Upper lobe of left lung (tissue), 6 donors: ENCODE data around the gene IGF2R. TPM values are rescaled to one million over a fixed set of nuclear protein-coding genes. Genes with fewer than 3 reads are reported as not detected.

Experiments used
- ATAC-seq, 2 donors: fragments of 200-7000 bp; cut with Tn5 transposase; one replicate each; pipeline ENCODE4 v1.9.1; 2022; ENCODE audit warnings: mild to moderate bottlenecking in 2 of 2, moderate library complexity in 2 of 2; ENCODE audit not compliant: low FRiP score in 2 of 2
- DNase-seq, 2 donors: peaks; one replicate each; pipeline ENCODE4 v3.0.0-alpha.2; 2019 to 2020
- H3K27ac ChIP-seq, 4 donors: fragments of 200-600 bp; sonication (generic); one replicate each; pipeline ENCODE4 v1.5.1; 2016 to 2019
- H3K27me3 ChIP-seq, 4 donors: fragments of 200-600 bp; sonication (generic); one replicate each; pipeline ENCODE4 v1.5.1; 2017 to 2019
- H3K36me3 ChIP-seq, 4 donors: fragments of 200-600 bp; sonication (generic); one replicate each; pipeline ENCODE4 v1.5.1; 2016 to 2019
- H3K4me1 ChIP-seq, 4 donors: fragments of 200-600 bp; sonication (generic); one replicate each; pipeline ENCODE4 v1.5.1; 2018 to 2019
- H3K4me3 ChIP-seq, 4 donors: fragments of 200-600 bp; sonication (generic); one replicate each; pipeline ENCODE4 v1.5.1; 2017 to 2019; ENCODE audit warnings: mild to moderate bottlenecking in 2 of 4, moderate library complexity in 1 of 4
- H3K9me3 ChIP-seq, 4 donors: fragments of 200-600 bp; sonication (generic); one replicate each; pipeline ENCODE4 v1.5.1; 2018 to 2019
- EP300 ChIP-seq, 4 donors: sonication (generic); formaldehyde crosslinking; IDR thresholded peaks; one replicate each; pipeline ENCODE4 v1.5.1; 2017; ENCODE audit warnings: antibody characterized with exemption in 4 of 4, control low read depth in 2 of 4
- POLR2A ChIP-seq, 4 donors: fragments of 450-650 bp; IDR thresholded peaks; one replicate each; pipeline ENCODE4 v1.5.1; 2016 to 2017; ENCODE audit warnings: antibody characterized with exemption in 4 of 4, mild to moderate bottlenecking in 2 of 4
- POLR2AphosphoS5 ChIP-seq, 2 donors: sonication (generic); formaldehyde crosslinking; IDR thresholded peaks; one replicate each; pipeline ENCODE4 v1.5.1; 2017; ENCODE audit warnings: antibody characterized with exemption in 2 of 2
- WGBS, 2 donors: methylation state at CpG; one replicate each; pipeline ENCODE4 v1.1.5; 2017 to 2018; 5-methylcytosine and 5-hydroxymethylcytosine counted together
- total RNA-seq, 6 donors: library from RNA; depleted of rRNA in 4 of 6; stranded (reverse); fragments of >200 nt in 4 of 6; gene quantifications; one replicate each; pipeline versions ENCODE4 v1.1.0 to v1.2.1, GENCODE V29; 2016 to 2021
- TF ChIP-seq, protein P1 (sequence below), 6 experiments: fragments of 450-650 bp in 4 of 6; fragments of 200-600 bp in 2 of 6; sonication (generic) in 2 of 6; IDR thresholded peaks; one replicate each; pipeline ENCODE4 v1.5.1; 2016 to 2019; ENCODE audit warnings: antibody characterized with exemption in 6 of 6
- donor health status: DM: no; HTN: no; CAD: no; lungs with moderate emphysema.
- donor health status: DM: no; HTN: yes; CAD: no; lungs with severe emphysema.

IGF2R gene
- total RNA-seq, 6 donors from 2014 or later, result 103 to 150 (median 128) TPM

- Histone ChIP-seq H3K9me3 (no peaks in the 10 kb centered on the region), H3K4me1 (peaks cover 0 to 16% (median 10%) of the 10 kb centered on the region in 4 donors), H3K36me3 (peaks cover 21 to 60% (median 44%) of the 10 kb centered on the region in 4 donors), H3K4me3 (no peak overlapping the region), H3K27me3 (no peaks in the 10 kb centered on the region), H3K27ac (no peak overlapping the region)
- 95% methylated on average over 20 of the region's 20 CpGs for whole genome bisulfite sequencing, 2 donors
- TF ChIP-seq POLR2AphosphoS5 (IDR thresholded peaks at IDR 0.05) (no peak), EP300 (IDR thresholded peaks at IDR 0.05) (no peak), POLR2A (IDR thresholded peaks at IDR 0.05) (no peak)
- TF ChIP-seq, protein P1, sequence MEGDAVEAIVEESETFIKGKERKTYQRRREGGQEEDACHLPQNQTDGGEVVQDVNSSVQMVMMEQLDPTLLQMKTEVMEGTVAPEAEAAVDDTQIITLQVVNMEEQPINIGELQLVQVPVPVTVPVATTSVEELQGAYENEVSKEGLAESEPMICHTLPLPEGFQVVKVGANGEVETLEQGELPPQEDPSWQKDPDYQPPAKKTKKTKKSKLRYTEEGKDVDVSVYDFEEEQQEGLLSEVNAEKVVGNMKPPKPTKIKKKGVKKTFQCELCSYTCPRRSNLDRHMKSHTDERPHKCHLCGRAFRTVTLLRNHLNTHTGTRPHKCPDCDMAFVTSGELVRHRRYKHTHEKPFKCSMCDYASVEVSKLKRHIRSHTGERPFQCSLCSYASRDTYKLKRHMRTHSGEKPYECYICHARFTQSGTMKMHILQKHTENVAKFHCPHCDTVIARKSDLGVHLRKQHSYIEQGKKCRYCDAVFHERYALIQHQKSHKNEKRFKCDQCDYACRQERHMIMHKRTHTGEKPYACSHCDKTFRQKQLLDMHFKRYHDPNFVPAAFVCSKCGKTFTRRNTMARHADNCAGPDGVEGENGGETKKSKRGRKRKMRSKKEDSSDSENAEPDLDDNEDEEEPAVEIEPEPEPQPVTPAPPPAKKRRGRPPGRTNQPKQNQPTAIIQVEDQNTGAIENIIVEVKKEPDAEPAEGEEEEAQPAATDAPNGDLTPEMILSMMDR (IDR thresholded peaks at IDR 0.05), result no peak
- DNase-seq (peak in 1 of 2 donors; percentile 47), ATAC-seq (no peak)
Observed at GRCh38 chr6:160104821-160105517, 136.1 kb downstream of the IGF2R start.

GRCh38 chr6:160106010-160106409 lies 137.1 kb downstream of the IGF2R start:
- Histone ChIP-seq H3K4me3 (no peak overlapping the region), H3K4me1 (peaks cover 0 to 8% (median 4%) of the 10 kb centered on the region in 4 donors), H3K36me3 (peaks cover 21 to 60% (median 44%) of the 10 kb centered on the region in 4 donors), H3K27me3 (no peaks in the 10 kb centered on the region), H3K9me3 (no peaks in the 10 kb centered on the region), H3K27ac (no peak overlapping the region)
- DNase-seq (peak in 1 of 2 donors; percentile 59), ATAC-seq (no peak)
- no peak for TF ChIP-seq POLR2AphosphoS5 (IDR thresholded peaks at IDR 0.05)
- TF ChIP-seq POLR2A (IDR thresholded peaks at IDR 0.05), result no peak
- TF ChIP-seq, protein P1 (IDR thresholded peaks at IDR 0.05), result no peak
- TF ChIP-seq EP300 (IDR thresholded peaks at IDR 0.05), result no peak
- 95 to 96% methylated on average over 14 of the region's 14 CpGs for whole genome bisulfite sequencing, 2 donors

DNA sequence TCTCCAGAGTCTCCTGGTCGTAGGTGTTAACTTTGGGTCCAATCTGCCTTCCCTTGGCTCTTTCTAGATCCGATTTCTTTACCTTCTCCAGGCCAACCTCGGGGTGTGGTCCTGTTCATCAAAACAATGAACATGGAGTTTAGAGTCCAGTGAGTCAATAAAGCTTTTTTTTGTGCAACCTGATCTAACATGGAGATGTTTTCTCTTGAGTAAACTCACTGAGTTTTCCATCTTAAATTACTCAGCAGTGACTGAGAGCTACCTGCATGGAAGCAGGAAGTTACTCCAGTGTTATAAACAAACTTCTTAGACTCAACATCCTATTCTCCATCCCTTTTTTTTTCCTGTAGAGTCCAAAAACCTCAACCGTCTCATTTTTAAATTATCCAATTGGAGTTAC lies 137.8 kb downstream of the IGF2R start:
- Histone ChIP-seq H3K27me3 (no peaks in the 10 kb centered on the region), H3K4me3 (no peak overlapping the region), H3K27ac (no peak overlapping the region), H3K4me1 (peaks cover 0 to under 1% (median 0%) of the 10 kb centered on the region in 4 donors), H3K9me3 (no peaks in the 10 kb centered on the region), H3K36me3 (peaks cover 21 to 56% (median 42%) of the 10 kb centered on the region in 4 donors)
- TF ChIP-seq, protein P1 (IDR thresholded peaks at IDR 0.05), result no peak
- TF ChIP-seq POLR2AphosphoS5 (IDR thresholded peaks at IDR 0.05) (no peak), POLR2A (IDR thresholded peaks at IDR 0.05) (no peak), EP300 (IDR thresholded peaks at IDR 0.05) (no peak)
- ATAC-seq, result no peak
- no peak for DNase-seq
- 83 to 87% methylated on average over 4 of the region's 4 CpGs for WGBS, 2 donors

DNA sequence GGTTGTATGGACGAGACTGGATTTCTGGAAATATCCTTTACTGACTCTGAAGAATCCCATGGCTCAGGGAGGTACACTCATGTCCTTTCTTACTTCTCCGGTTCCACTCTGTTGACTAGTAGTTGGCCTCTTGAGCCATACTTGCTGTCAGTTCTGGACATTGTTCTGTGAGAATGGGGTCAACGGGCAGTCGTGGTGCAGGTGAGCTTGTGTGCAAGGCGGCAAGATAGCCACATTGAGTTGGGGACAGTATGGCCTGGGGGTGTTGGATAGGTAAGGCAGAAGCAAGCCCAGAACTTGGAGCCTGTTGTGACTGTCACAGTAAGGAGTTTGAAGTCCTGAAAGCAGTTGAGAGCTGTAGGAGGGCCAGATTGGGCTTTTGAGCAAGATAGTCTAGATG lies 139.2 kb downstream of the IGF2R start:
- ATAC-seq, result no peak
- WGBS, 2 donors, result 96 to 98% methylated on average over 5 of the region's 5 CpGs
- Histone ChIP-seq H3K4me1 (no peaks in the 10 kb centered on the region), H3K4me3 (no peak overlapping the region), H3K27ac (no peak overlapping the region), H3K27me3 (no peaks in the 10 kb centered on the region), H3K9me3 (no peaks in the 10 kb centered on the region), H3K36me3 (peaks cover 21 to 43% (median 28%) of the 10 kb centered on the region in 4 donors)
- TF ChIP-seq, protein P1 (IDR thresholded peaks at IDR 0.05), result no peak
- no peak for TF ChIP-seq POLR2A (IDR thresholded peaks at IDR 0.05)
- TF ChIP-seq POLR2AphosphoS5 (IDR thresholded peaks at IDR 0.05), result no peak
- no peak for TF ChIP-seq EP300 (IDR thresholded peaks at IDR 0.05)
- no peak for DNase-seq
